NCI-H524 treated with DMSO at 0.1 percent for 48 hours (cell line): Measurements from ENCODE around the gene PI4KA.

ENCODE experiments used
- DNase-seq: peaks from one replicate; lab custom pipeline; 2025; lab: John Stamatoyannopoulos, UW

Gene PI4KA

DNA sequence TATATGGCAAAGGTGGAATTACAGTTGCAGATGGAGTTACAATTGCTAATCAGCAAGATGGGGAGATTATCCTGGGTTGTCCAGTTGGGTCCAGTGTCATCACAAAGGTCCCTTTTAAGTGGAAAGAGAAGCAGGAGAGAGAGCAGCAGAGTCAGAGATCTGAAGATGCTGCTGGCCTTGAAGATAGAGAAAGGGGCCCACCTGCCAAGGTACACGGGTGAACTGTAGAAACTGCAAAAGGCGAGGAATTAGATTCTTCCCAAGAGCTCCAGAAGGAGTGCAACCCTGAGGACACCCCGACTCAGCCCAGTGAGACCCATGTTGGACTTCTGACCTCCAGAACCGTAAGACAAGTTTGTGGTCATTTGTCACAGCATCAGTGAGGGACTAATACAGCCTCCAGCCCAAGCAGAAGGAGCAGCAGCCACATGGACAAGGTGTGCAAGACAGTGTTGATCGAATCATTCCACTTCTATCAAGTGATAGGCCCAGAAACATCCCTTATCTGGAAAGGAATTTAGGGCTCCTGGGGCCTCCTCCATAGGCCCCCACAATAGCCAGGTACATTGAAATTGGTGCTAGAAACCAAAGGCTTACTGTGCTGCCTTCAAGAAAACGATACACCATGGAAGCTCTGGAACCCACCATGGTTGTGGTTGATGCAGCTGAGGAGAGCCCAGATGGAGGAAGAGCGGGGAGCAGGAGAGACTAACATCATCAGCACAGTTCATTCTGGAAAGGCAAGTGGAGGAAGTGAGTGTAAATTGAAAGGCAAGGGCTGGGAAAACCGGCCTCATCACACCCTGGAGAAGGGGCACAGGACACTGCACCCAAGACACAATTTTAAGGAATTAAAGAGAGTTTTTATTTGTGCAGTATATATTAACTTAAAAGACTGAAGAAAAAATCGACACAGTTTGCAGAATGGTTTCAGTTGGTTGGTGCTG lies 23.5 kb upstream of the PI4KA start:
- DNase-seq = no peak

GRCh38 chr22:20881231-20881630 lies 22.6 kb upstream of the PI4KA start:
- no peak for DNase-seq

GRCh38 chr22:20877715-20878114 lies 19.1 kb upstream of the PI4KA start:
- no peak for DNase-seq

- no peak for DNase-seq
Observed at GRCh38 chr22:20875296-20875695, 16.7 kb upstream of the PI4KA start.

GRCh38 chr22:20873214-20873613 lies 14.6 kb upstream of the PI4KA start:
- DNase-seq = no peak

DNA sequence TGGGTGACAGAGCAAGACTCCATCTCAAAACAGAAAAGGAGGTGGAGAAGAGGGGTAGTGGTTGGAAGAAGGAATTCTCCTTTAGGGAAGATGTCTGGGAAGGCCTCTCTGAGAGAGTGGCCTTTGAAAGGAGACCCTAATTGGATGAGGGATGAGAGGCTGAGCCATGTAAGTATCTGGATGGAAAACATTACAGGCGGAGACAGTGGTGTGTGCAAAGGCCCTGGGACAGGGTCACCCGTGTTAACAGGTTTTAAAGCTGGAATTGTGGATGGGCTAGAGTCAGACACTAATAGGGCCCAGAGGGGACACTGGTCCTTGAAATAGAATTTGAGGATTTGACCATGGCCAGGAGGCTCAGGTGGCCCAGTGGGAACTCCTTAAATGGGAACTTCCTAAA lies 10.6 kb upstream of the PI4KA start:
- no peak for DNase-seq

- no peak for DNase-seq
Observed at GRCh38 chr22:20868025-20868962, 9.7 kb upstream of the PI4KA start.

- no peak for DNase-seq
Observed at GRCh38 chr22:20867179-20868024, 8.8 kb upstream of the PI4KA start.

DNA sequence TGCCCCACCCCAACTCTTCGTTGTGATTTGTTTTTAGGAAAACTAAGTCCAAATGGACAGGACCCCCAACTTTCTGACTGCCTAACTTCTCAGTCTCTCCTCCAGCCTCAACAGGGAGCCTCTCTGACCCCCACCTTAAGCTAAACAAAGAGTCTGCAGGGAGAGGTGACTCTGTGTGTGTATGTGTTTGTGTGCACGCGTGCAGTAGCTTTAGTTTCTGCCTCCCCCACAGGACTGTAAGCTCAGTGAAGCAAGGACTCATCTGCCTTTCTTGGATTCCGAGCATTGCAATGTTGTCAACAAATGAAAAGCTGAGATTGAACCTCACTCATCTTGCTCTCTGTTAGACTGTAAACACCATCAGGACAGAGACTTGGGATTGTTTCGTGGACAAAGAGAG lies 8.1 kb upstream of the PI4KA start:
- DNase-seq = no peak

DNA sequence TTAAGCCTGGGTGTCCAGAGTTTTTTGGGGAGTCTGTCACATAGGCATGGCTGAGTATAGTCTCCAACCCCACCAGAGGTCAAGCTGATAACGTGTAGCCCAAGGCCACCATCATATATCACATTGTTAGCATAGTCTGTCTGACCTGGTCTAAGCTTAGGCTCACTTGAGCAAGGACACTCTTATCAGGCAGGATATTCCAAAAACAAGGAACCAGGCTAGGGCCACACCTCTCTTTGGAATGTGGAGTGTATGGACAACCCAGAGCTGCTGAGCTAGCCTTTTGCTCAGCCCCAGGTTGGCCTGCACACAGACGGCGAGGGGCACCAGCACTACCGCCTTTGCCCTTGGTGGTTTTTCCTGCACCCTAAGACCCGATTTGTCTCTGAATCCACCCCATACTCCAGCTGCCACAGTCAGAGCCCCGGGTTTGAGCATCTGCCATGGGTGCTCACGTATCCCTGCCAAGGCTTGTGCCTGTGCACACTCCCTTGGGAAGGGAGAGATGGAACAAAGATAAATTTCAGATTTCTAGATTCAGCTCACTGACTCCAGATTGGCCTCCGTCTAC lies 7.3 kb upstream of the PI4KA start:
- no peak for DNase-seq

DNA sequence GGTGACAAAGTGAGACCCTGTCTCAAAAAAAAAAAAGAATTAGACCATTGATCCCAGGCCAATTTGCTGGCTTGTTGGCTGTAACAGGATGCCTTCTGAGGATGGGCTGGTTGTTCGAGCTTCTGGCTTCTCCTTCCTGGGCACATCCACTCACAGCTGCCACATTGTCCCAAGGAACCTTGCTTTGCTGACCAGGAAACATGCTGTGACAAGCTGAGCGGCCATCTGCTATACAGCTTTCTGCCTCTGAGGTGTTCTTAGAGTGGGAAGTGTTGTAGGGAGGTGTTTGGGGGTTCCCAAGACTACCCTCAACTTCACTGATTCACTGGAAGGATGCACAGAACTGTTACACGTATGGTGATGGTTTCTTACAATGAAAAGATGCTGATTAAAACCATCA lies 6.7 kb upstream of the PI4KA start:
- DNase-seq = no peak

GRCh38 chr22:20864186-20864908 lies 5.7 kb upstream of the PI4KA start:
- DNase-seq = no peak

DNA sequence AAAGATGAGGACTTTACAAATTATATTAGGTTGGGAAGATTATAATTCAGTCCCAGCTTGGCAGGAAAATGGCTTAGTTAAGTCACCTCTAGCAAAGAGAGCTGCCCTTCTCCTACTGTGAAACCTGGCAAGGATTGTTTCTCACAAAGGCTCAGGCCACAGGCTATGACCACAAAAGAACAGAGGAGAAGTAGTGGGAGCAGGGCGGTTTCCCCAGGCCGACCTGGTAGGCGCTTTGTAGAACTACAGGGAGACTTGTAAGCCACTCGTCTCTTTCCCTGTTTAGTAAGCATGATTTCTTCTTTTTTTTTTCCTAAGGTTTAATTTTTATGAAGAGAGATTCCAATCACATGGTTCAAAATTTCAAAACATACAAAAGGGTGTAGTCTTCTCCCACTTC lies 4.8 kb upstream of the PI4KA start:
- DNase-seq = no peak

- no peak for DNase-seq
Observed at GRCh38 chr22:20862540-20862939, 3.9 kb upstream of the PI4KA start.

- DNase-seq = no peak
Observed at GRCh38 chr22:20859615-20860014, 1.0 kb upstream of the PI4KA start.

DNA sequence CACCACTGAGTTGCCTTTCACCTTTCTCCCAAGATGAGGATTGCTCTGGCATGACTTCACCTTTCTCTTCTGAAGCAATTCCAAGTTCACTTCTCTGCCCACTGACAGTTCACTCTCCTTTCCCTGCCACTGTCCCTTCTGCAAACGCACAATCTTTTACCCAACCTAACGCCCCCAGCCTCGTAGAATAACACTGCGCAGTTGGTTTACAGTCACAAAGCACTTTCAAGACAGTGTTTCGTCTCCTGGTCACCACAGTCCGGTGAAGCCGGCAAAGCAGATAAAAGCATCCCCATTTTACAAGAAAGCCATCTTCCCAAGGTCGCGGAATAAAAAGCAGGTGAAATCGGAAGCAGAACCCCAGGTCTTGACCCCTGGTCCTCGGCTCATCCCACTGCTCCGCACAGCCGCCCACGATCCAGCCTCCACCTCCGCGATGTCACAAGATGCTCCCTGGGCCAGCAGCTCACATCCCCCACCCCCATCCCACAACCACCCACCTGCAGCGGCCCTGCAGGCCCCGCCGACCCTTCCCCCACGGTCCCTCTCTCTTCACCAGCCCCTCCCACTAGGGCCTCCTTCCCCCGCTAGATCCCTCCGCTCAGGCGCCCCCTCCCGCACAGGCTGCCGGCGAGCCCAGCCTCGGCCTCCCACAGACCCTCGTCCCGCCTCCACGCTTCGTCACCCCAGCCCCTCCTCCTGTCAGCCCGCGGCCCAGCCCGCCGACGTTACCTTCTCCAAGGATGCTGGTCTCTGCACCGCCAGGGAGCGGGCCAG lies 585 bp downstream of the PI4KA start:
- peak; percentile 58 for DNase-seq

DNA sequence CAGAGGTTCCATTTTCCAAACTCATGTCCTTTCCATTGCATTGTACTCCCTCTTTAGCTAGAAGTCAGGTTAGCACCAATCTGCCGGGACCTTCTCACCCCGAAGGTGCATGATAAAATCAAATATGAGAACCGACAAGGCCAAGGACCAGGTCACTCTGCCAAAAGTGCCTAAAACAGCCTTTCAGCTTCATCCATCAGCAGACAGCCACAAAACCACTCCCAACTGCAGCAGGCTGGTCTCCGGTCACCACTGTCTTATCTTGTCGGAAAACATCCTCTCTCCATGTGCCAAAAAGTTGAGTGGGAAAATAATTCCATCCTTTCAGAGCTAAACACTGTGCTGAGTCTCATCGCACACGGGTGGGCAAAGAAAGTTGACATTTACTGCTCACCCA lies 1.4 kb downstream of the PI4KA start:
- DNase-seq = no peak

- DNase-seq = no peak
Observed at GRCh38 chr22:20853236-20853660, 5.4 kb downstream of the PI4KA start.

DNA sequence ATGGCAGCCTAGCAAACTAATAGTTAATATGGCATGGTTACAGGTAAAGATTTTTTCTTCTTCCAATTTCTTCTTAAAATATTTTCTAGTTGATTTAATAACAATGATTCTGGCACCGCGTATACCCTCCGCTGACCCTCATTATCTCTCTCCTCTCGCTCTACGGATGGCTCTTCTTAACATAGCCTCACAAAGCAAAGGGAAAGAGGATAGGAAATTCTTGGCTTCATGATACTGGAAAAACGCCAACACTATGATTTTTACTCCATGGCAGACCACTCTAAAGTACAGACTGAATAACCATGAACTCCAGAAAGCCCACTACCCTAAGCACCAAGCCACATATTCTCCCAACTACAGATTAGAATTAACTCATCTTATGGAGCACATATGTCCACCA lies 6.1 kb downstream of the PI4KA start:
- DNase-seq = no peak

- no peak for DNase-seq
Observed at GRCh38 chr22:20852076-20852475, 6.5 kb downstream of the PI4KA start.
